ENCODE results near the gene ACOT12.

The ACOT12 gene

DNA sequence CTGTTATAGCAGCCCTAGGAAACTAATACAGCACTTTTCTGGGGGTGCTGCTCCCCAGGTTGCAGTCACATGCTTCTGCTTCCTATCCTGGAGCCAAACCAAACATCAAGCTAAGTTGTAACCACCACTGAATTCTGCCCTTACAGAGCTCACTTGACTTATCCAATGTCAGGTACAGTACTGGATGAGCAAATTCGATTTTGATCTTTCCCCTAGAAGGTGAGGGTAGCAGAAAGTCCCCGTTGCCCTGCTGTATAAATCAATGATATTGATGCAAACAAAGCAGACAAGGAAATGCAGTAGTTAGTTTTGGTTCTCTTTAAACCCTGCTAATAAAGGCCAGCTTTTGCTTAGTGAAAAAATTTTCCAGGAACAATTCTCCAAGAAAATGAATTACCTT is 56.1 kb downstream of the ACOT12 start:
- Histone ChIP-seq H3K9me3 (no peaks in the 10 kb centered on the region), H3K4me1 (ENCODE audit: control insufficient read depth in 1 of 2, insufficient read depth in 1 of 2, low read depth in 1 of 2, low read length in 1 of 2) (no peaks in the 10 kb centered on the region), H3K27ac (no peak overlapping the region), H3K4me3 (ENCODE audit: low read depth in 1 of 2, low read length in 1 of 2) (no peak overlapping the region), H3K27me3 (no peaks in the 10 kb centered on the region), H3K36me3 (no peaks in the 10 kb centered on the region)
- TF ChIP-seq, protein P1, sequence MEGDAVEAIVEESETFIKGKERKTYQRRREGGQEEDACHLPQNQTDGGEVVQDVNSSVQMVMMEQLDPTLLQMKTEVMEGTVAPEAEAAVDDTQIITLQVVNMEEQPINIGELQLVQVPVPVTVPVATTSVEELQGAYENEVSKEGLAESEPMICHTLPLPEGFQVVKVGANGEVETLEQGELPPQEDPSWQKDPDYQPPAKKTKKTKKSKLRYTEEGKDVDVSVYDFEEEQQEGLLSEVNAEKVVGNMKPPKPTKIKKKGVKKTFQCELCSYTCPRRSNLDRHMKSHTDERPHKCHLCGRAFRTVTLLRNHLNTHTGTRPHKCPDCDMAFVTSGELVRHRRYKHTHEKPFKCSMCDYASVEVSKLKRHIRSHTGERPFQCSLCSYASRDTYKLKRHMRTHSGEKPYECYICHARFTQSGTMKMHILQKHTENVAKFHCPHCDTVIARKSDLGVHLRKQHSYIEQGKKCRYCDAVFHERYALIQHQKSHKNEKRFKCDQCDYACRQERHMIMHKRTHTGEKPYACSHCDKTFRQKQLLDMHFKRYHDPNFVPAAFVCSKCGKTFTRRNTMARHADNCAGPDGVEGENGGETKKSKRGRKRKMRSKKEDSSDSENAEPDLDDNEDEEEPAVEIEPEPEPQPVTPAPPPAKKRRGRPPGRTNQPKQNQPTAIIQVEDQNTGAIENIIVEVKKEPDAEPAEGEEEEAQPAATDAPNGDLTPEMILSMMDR (IDR thresholded peaks at IDR 0.05) = no peak

DNA sequence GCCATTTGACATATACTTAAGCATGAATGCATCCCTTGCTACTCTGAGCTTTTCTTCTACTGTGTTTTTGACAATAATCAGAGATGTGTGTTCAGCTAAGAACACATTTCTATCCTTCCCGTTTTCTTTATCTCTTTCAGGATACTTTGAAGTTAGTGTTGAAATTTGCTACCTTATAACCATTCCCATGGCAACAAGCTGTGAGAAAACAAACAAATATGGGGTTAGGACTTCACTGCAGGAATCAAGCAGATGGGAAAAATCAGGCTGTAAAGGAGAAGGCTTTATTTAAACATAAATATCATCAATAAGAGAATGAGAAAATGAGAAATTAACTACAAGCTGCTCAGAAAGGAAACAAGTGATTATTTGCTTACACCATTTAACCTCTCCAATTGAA is 57.4 kb downstream of the ACOT12 start:
- no peaks in the 10 kb centered on the region for H3K27me3 ChIP-seq
- H3K27ac ChIP-seq = no peak overlapping the region
- no peaks in the 10 kb centered on the region for H3K36me3 ChIP-seq
- TF ChIP-seq, protein P1 (IDR thresholded peaks at IDR 0.05) = no peak
- H3K4me3 ChIP-seq (ENCODE audit: low read depth in 1 of 2, low read length in 1 of 2) = no peak overlapping the region
- H3K9me3 ChIP-seq = no peaks in the 10 kb centered on the region
- no peaks in the 10 kb centered on the region for H3K4me1 ChIP-seq (ENCODE audit: control insufficient read depth in 1 of 2, insufficient read depth in 1 of 2, low read depth in 1 of 2, low read length in 1 of 2)

DNA sequence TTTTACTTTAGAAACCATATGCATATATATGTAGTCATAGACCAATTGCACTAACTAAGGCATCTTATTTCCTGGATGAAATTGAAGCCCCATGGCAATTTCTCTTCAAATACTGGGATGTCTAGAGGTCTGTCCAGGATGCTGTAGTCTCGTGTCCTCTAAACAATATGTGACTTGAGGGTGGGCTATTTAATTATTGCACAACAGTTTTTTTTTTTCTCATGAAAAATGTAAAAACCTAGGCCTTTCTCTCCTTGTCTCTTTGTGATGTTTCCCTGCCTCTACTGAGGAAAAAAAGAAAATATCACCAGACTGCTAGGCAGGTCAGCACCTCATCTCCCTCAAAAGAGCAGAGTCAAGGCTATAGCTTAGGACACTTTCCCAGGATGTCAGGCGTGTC is 58.0 kb downstream of the ACOT12 start:
- Histone ChIP-seq H3K4me3 (ENCODE audit: low read depth in 1 of 2, low read length in 1 of 2) (no peak overlapping the region), H3K4me1 (ENCODE audit: control insufficient read depth in 1 of 2, insufficient read depth in 1 of 2, low read depth in 1 of 2, low read length in 1 of 2) (no peaks in the 10 kb centered on the region), H3K9me3 (no peaks in the 10 kb centered on the region), H3K27ac (no peak overlapping the region), H3K36me3 (no peaks in the 10 kb centered on the region), H3K27me3 (no peaks in the 10 kb centered on the region)
- TF ChIP-seq, protein P1 (IDR thresholded peaks at IDR 0.05) = no peak

DNA sequence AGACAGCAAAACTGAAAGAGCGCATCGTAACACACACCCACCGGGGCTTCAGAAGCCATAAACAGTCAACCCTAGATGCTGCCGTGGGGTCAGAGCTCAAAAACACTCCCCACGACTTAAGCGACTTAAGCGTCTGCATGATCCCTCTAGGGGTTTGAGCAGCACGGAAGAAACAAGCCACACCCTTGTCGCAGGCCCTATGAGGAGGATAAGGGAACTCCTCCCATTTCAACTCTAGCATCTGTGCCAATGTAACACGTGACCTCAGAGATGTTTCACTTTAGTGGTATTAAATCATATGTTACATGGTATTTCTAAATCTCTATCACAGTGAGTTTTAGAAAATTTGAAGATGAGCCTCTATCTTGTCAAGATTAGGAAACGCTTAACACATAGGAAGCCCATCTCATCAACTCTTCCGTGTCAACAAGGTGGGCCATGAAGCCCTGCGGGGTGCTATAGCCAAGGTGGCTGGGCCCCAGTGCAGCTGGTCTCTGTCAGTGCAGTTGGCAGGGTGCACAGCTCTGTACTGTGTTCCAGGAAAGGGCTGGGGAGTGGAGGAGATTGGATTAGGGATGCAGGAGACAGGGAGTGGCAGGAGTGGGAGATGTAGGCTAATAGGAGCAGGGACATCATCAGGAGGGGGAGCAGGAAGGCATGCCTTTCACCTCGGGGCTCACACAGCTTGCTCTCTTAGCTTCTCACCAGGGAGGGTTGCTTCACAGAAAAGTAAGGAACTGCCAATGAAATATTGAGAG is 59.5 kb downstream of the ACOT12 start:
- Histone ChIP-seq H3K4me3 (ENCODE audit: low read depth in 1 of 2, low read length in 1 of 2) (no peak overlapping the region), H3K4me1 (ENCODE audit: control insufficient read depth in 1 of 2, insufficient read depth in 1 of 2, low read depth in 1 of 2, low read length in 1 of 2) (no peaks in the 10 kb centered on the region), H3K27me3 (no peaks in the 10 kb centered on the region), H3K36me3 (no peaks in the 10 kb centered on the region), H3K9me3 (no peaks in the 10 kb centered on the region), H3K27ac (no peak overlapping the region)
- TF ChIP-seq, protein P1 (IDR thresholded peaks at IDR 0.05) = no peak

DNA sequence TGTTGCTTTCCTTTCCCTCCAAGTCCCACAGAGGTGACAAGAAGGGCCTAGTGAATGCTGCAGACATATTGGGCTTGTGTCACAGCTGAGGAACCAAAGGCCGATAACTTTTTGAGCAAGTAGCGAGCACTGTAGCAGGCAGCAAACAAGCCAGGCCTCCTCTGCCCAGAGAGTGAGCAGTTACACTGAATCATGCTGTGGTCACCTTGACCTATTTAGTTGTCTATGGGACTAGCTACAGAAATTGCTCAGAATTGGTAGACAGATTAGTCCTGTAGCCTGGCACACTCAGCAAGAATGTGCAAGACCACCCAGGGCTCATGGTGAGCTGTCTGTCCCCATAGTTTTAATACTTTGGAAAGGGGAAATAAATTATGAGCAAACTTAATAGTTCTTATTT is 67.4 kb downstream of the ACOT12 start:
- Histone ChIP-seq H3K4me3 (ENCODE audit: low read depth in 1 of 2, low read length in 1 of 2) (no peak overlapping the region), H3K27ac (no peak overlapping the region), H3K4me1 (ENCODE audit: control insufficient read depth in 1 of 2, insufficient read depth in 1 of 2, low read depth in 1 of 2, low read length in 1 of 2) (no peaks in the 10 kb centered on the region), H3K9me3 (no peaks in the 10 kb centered on the region), H3K27me3 (no peaks in the 10 kb centered on the region), H3K36me3 (no peaks in the 10 kb centered on the region)
- TF ChIP-seq, protein P1 (IDR thresholded peaks at IDR 0.05) = no peak

Measured in neutrophil (primary cell).